ENCODE measurements around the gene MTFR2. TPM values are rescaled to one million over a fixed set of nuclear protein-coding genes. Genes with fewer than 3 reads are reported as not detected.

Gene MTFR2
- total and polyA plus RNA-seq, 2 donors (not counting 3 experiments of a cell fraction or from before 2014, with no cell fraction given), result 7.7 to 8.7 TPM

GRCh38 chr6:136280032-136280609 is 30.0 kb upstream of the MTFR2 start:
- peaks cover 28% of the 10 kb centered on the region for H4K20me1 ChIP-seq (replicated peaks; ENCODE audit: control insufficient read depth, extremely low read depth, insufficient read depth, low read length)
- intact Hi-C loops (cut with micrococcal nuclease) (no loop called here), dilution Hi-C loops (cut with MboI; ENCODE audit: extremely low pct_ligation_motif_present, low sequenced_read_pairs) (no loop called here)
- no peak for FAIRE-seq
- no peak overlapping the region for H3K4me3 ChIP-seq (replicated peaks in 1 of 3; ENCODE audit: insufficient read depth in 1 of 3, low read depth in 1 of 3, low read length in 3 of 3)
- no peak overlapping the region for H3K4me2 ChIP-seq (ENCODE audit: insufficient read depth, low read length)
- no peaks in the 10 kb centered on the region for H3K27me3 ChIP-seq (ENCODE audit: control insufficient read depth in 2 of 2, insufficient read depth in 2 of 2, low read length in 2 of 2)
- H3K79me2 ChIP-seq (ENCODE audit: control insufficient read depth, insufficient read depth, low read length), result peaks cover 84% of the 10 kb centered on the region
- no peak overlapping the region for H3K9ac ChIP-seq (replicated peaks; ENCODE audit: extremely low read depth, insufficient read depth, low read length)
- peaks cover 3 to 17% of the 10 kb centered on the region in 2 experiments for H3K36me3 ChIP-seq (ENCODE audit: control insufficient read depth in 2 of 2, extremely low read depth in 1 of 2, insufficient read depth in 2 of 2, low read length in 2 of 2)
- TF ChIP-seq FOS (IDR thresholded peaks at IDR 0.05; ENCODE audit: borderline replicate concordance, insufficient read depth, low read length) (no peak), POLR2A (IDR thresholded peaks at IDR 0.05; ENCODE audit: low read depth, low read length) (no peak), GATA2 (IDR thresholded peaks at IDR 0.05; ENCODE audit: insufficient read depth, insufficient read length, low read depth, low read length) (no peak), EZH2 (IDR thresholded peaks at IDR 0.05; ENCODE audit: borderline replicate concordance, low read depth, low read length, severe bottlenecking) (no peak), JUN (IDR thresholded peaks at IDR 0.05; ENCODE audit: borderline replicate concordance, insufficient read depth, insufficient read length, low read depth) (no peak)
- DNase-seq (ENCODE audit: low read depth, low spot score), result no peak
- H2AFZ ChIP-seq (ENCODE audit: low read depth, low read length), result no peak overlapping the region
- CTCF ChIA-PET, result no interaction called here
- BruUV-seq (replicated peaks), result no TSS peak
- H3K9me3 ChIP-seq (replicated peaks; ENCODE audit: control insufficient read depth, insufficient read depth, low read length), result no peaks in the 10 kb centered on the region
- H3K27ac ChIP-seq (ENCODE audit: insufficient read depth, low read depth, low read length), result no peak overlapping the region
- peaks cover 22% of the 10 kb centered on the region for H3K4me1 ChIP-seq (ENCODE audit: control insufficient read depth, extremely low read depth, insufficient read depth, low read length)
- H3K9me1 ChIP-seq (replicated peaks; ENCODE audit: control insufficient read depth, extremely low read depth, insufficient read depth, low read length), result no peaks in the 10 kb centered on the region
- POLR2A ChIA-PET, result no interaction called here

DNA sequence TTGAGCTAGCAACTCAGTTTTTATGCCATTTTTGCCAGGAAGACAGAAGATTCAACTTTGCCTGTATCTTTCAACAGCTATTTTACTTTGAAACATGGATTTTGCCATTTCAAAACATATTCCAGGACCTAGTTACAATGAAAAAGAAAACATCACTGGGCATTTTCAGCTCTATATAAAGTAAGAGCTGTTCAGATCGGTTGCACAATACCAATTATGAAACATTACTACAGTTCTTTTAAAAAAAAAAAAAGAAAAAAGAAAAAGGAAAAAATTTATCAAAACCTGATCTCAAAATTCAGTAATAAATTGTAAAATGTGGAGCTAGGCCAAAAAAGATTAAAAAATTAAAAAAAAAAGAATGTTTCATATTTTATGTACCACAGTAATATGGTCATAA is 24.0 kb upstream of the MTFR2 start:
- H3K79me2 ChIP-seq (ENCODE audit: control insufficient read depth, insufficient read depth, low read length), result peaks cover 57% of the 10 kb centered on the region
- no peak for TF ChIP-seq MYC (IDR thresholded peaks at IDR 0.05; ENCODE audit: low read depth, low read length)
- no peak for TF ChIP-seq MAX (IDR thresholded peaks at IDR 0.05; ENCODE audit: insufficient read depth, insufficient read length)
- TF ChIP-seq EZH2 (IDR thresholded peaks at IDR 0.05; ENCODE audit: borderline replicate concordance, low read depth, low read length, severe bottlenecking), result no peak
- no peak overlapping the region for H3K27ac ChIP-seq (ENCODE audit: insufficient read depth, low read depth, low read length)
- H3K9me3 ChIP-seq (replicated peaks; ENCODE audit: control insufficient read depth, insufficient read depth, low read length), result no peaks in the 10 kb centered on the region
- ChIA-PET CTCF (interaction anchor here (0.9 to 1.8 kb wide), 6 partner anchors 8 to 48 kb away, joined by 3 to 7 read pairs (median 4); no protein-coding TSS in a partner anchor), POLR2A (interaction anchor here (0.8 kb wide), 1 partner anchor 151 kb away, joined by 6 read pairs; no protein-coding TSS in a partner anchor)
- H3K4me2 ChIP-seq (ENCODE audit: insufficient read depth, low read length), result no peak overlapping the region
- DNase-seq (ENCODE audit: low read depth, low spot score), result no peak
- dilution Hi-C loops (cut with MboI; ENCODE audit: extremely low pct_ligation_motif_present, low sequenced_read_pairs) (no loop called here), intact Hi-C loops (cut with micrococcal nuclease) (no loop called here)
- peaks cover 4 to 43% of the 10 kb centered on the region in 2 experiments for H3K36me3 ChIP-seq (ENCODE audit: control insufficient read depth in 2 of 2, extremely low read depth in 1 of 2, insufficient read depth in 2 of 2, low read length in 2 of 2)
- BruUV-seq (replicated peaks), result no TSS peak
- FAIRE-seq, result no peak
- no peaks in the 10 kb centered on the region for H3K9me1 ChIP-seq (replicated peaks; ENCODE audit: control insufficient read depth, extremely low read depth, insufficient read depth, low read length)
- no peaks in the 10 kb centered on the region for H3K27me3 ChIP-seq (ENCODE audit: control insufficient read depth in 2 of 2, insufficient read depth in 2 of 2, low read length in 2 of 2)
- H3K4me1 ChIP-seq (ENCODE audit: control insufficient read depth, extremely low read depth, insufficient read depth, low read length), result no peaks in the 10 kb centered on the region
- no peak overlapping the region for H2AFZ ChIP-seq (ENCODE audit: low read depth, low read length)
- H3K9ac ChIP-seq (replicated peaks; ENCODE audit: extremely low read depth, insufficient read depth, low read length), result no peak overlapping the region
- H4K20me1 ChIP-seq (replicated peaks; ENCODE audit: control insufficient read depth, extremely low read depth, insufficient read depth, low read length), result peaks cover 8% of the 10 kb centered on the region
- no peak overlapping the region for H3K4me3 ChIP-seq (replicated peaks in 1 of 3; ENCODE audit: insufficient read depth in 1 of 3, low read depth in 1 of 3, low read length in 3 of 3)
